Esophagus squamous epithelium (tissue), 4 donors: ENCODE measurements around the gene EFCAB13.
"Not testable (repeated sequence)": the region's sequence is repeated elsewhere in the genome, so short reads cannot be mapped to it uniquely, and the experiment has no call there.

Experiments used
- POLR2A ChIP-seq, 4 donors: fragments of 450-650 bp; IDR thresholded peaks; one replicate each; pipeline ENCODE4 v1.6.1; 2017; ENCODE audit warnings: antibody characterized with exemption in 4 of 4, mild to moderate bottlenecking in 4 of 4, moderate library complexity in 3 of 4
- TF ChIP-seq, protein P1 (sequence below), 6 experiments: fragments of 450-650 bp in 4 of 6; fragments of 200-600 bp in 2 of 6; sonication (generic) in 2 of 6; IDR thresholded peaks; one replicate each; pipeline ENCODE4 v1.5.1; 2016 to 2019; ENCODE audit warnings: antibody characterized with exemption in 6 of 6, mild to moderate bottlenecking in 4 of 6, moderate library complexity in 4 of 6

DNA sequence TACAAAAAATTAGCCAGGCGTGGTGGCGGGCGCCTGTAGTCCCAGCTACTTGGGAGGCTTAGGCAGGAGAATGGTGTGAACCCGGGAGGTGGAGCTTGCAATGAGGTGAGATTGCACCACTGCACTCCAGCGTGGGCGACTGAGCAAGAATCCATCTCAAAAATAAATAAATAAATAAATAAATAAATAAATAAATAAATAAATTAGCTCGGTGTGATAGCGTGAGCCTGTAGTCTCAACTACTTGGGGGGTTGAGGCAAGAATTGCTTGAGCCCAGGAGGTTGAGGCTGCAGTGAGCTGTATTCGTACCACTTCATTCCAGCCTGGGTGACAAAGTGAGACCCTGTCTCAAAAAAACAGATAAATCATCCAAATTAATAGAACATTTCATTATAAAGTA, 108.5 kb downstream of the EFCAB13 start:
- not testable (repeated sequence) for TF ChIP-seq POLR2A (IDR thresholded peaks at IDR 0.05)
- TF ChIP-seq, protein P1, sequence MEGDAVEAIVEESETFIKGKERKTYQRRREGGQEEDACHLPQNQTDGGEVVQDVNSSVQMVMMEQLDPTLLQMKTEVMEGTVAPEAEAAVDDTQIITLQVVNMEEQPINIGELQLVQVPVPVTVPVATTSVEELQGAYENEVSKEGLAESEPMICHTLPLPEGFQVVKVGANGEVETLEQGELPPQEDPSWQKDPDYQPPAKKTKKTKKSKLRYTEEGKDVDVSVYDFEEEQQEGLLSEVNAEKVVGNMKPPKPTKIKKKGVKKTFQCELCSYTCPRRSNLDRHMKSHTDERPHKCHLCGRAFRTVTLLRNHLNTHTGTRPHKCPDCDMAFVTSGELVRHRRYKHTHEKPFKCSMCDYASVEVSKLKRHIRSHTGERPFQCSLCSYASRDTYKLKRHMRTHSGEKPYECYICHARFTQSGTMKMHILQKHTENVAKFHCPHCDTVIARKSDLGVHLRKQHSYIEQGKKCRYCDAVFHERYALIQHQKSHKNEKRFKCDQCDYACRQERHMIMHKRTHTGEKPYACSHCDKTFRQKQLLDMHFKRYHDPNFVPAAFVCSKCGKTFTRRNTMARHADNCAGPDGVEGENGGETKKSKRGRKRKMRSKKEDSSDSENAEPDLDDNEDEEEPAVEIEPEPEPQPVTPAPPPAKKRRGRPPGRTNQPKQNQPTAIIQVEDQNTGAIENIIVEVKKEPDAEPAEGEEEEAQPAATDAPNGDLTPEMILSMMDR (IDR thresholded peaks at IDR 0.05), result not testable (repeated sequence)
